NCI-H1694 treated with DMSO at 0.1 percent for 48 hours (cell line): Measurements from ENCODE around the gene C11orf52.
A peak's percentile ranks its signal among the peaks of the same experiment; 100 is the strongest.
"Not testable (repeated sequence)": the region's sequence is repeated elsewhere in the genome, so short reads cannot be mapped to it uniquely, and the experiment has no call there.

Experiments used
- DNase-seq: peaks from one replicate; lab custom pipeline; 2025; lab: John Stamatoyannopoulos, UW

Gene C11orf52, protein sequence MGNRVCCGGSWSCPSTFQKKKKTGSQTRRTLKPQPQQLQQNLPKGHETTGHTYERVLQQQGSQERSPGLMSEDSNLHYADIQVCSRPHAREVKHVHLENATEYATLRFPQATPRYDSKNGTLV

DNA sequence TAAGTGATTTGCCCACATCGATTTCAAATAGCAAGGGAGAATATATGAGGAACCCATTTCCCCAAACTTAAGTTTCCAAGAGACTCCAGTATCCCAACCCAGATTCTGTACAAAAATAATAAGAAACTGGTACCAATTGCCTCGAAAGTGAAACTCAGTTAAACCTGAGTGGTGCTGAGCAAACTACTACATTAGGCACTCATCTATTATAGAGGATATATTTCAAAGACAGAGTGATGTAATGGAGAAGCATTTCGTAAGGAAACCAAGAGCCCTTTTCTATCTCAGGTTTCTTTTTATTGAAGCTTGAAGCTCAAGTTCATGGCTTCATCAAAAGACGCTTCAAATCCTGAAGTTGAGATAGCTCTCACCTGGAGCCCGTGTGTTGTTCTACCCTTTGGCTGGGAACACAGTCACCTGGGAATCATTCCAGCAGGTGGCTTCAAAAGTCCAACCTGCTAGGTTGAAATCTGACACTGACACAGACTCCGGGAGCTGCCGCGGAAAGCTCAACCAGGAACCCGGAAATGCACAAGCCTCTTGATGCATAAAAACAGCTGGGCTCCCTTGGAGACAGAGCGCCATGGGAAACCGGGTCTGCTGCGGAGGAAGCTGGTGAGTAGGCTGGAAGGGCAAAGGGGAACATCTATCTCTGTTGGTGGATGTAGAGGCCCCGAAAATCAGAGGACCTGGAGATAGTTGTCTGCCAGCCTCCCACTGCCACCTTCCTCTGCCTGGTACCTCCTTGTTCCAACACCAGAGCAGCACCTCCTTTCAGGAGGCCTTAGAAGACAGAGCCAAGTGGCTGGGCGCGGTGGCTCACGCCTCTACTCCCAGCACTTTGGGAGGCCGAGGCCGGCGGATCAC lies at the start of gene C11orf52:
Gene C11orf52, plus strand, starts transcription at position 524 of the 867 bp plus-strand sequence. Its CDS starts 60 bp downstream, at position 584.
- no peak for DNase-seq

DNA sequence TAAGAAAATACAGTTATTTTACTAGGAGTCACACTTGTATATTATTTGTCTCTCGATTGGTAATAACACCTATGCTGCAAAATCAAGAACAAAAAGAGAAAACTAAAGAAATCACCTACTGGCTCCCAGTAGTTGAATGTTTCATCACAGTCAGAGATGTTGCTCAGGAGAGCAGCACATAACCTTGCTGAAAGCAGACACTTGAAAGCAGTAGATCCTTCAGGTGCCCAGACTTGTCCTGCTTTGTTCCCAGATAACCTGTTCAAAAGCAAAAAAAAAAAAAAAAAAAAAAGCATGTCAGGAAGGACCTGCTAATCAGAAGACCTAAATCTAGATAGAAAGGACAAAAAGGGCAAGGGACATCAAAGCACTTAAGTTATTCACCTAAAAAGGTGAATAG lies 48.6 kb upstream of the C11orf52 start:
- no peak for DNase-seq

DNA sequence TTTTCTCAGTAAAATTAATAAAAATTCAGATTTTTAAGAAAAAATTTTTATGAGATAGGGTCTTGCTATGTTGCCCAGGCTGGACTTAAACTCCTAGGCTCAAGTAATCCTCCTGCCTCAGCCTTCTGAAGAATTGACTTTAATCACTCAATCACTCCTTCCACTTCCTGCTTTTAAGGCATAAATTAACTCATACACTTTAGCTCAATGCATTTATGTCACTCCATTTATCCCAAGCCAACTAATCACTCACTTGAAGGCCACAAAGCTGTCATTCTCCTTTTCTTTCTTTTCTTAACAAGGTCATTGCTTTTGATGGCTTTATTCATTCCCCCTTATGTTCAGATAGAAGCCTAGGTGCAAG lies 48.2 kb upstream of the C11orf52 start:
- DNase-seq: no peak

DNA sequence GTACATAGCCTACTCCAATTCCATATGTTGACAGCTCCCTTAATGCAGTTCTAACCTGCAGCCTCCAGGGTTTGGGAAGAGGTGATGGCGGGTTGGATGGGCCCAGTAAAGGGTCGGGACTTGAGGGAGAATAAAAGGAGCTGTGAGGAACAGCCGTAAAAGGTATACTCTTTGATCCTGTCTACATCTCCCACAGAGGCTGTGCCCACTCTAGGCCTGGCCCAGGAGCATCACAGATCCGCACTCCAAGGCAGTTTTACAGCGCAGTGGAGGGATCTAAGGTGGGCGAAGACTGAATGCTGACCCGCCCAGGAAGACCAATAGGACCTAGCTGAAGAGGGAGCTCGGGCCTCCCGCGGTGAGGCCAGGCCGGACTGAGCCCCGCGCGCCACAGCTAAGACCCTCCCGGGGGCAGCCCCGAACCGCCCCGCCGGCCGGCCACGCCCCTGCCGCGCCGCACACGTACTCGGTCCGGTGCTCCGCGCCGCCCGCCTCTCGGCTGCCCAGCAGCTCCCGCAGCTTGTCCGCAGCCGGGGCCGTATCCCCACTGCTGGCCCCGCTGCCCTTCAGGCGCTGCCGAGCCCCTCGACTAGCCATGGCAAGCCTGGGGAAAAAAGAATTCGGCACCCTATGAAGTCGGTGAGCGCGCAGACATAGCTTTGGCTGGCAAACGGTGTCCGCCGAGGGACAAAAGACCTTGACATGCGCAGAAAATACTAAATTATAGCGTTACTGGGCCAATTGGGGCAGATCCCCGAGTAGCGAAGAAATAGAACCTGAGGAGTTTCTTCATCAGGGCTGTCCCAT lies 47.6 kb upstream of the C11orf52 start, which contains the start of gene ALG9:
Gene ALG9, minus strand, starts transcription at position 696 of the 807 bp plus-strand sequence. Its CDS starts 99 bp downstream, at position 597.
- peak; percentile 15 for DNase-seq

DNA sequence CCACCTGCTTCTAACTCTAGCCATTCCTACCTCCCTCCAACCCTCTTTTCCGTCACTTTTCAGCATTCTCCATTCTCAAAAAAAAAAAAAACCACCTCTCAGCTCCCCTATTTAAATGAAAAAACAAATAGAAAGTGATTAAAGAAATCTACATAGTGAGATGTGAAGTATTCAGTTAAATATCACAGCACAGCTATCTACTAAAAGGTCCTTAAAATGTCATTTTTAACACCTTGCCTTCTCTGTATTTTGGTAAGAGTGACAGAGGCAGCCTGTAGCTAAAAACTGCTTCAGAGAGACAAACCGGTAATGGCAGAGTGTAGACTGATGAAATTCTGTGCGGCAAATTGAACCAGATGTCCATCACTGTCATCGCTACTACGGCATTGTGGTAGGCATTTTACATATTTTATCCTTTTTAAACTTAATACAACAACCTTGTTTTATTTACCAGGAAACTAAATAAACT lies 47.0 kb upstream of the C11orf52 start:
- no peak for DNase-seq

DNA sequence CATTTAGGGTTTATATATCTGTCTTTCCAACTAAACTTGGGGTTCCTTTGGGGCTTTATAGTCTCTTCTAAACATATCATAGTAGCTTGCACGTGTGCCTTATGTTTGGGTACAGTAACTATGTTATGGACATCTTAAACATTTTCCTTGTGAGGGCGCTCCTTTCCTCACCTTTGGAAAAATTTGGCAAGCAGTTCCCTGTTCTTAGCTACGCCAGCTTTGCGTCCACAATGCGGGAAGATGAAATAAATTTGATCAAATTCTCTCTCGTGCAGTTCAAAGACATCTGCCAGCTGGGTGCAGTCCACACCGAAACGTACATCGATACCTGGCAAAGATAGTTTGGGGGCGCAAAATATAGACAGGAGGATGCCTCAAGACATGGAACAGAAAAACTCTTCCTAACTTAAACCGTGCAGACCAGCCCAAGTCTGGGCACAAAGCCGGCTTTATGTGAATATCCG lies 40.3 kb upstream of the C11orf52 start:
- DNase-seq: no peak

DNA sequence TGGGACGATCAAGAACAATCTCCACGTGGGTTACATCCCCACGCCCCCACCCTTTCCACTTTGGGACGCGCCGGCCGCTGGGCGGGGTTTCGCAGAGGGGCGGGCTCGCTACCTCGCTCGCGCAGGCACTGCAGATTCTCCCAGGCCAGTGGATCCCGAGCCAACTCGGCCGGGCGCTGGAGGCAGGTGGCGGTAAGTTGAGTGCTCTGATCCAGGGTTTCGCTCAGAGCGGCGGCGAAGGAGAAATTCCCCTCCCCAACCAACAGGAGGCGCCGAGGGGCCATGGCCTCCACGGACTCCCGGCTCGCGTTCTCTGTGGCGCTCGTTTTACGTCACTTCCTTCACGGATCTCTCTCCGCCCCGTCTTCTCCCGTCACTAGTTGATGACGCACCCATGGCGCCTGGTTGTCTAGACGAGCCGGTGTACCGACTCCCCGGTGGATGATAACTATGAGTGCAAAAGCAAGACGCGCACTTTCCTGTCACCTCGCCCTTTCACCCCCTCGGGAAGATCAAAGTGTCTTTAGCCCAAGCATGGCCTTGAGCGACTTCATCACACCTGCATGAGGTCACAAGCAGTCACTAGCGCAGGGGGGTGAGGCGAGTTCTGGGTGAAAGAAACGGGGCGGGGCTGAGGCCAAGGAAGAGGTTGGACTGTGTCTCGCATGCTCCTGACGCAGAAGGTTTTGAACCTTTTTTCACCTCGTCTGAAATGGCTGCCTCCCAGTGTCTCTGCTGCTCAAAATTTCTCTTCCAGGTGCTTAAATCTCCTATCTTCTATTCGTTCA lies 39.7 kb upstream of the C11orf52 start, which contains the start of the genes CFAP68 and FDXACB1:
Gene CFAP68, plus strand, starts transcription at position 693 of the 788 bp plus-strand sequence. Its CDS starts 20 bp downstream, at position 713.
Gene FDXACB1, minus strand, starts transcription at position 317 of the 788 bp plus-strand sequence. Its CDS starts 33 bp downstream, at position 284.
- peak; percentile 77 for DNase-seq

DNA sequence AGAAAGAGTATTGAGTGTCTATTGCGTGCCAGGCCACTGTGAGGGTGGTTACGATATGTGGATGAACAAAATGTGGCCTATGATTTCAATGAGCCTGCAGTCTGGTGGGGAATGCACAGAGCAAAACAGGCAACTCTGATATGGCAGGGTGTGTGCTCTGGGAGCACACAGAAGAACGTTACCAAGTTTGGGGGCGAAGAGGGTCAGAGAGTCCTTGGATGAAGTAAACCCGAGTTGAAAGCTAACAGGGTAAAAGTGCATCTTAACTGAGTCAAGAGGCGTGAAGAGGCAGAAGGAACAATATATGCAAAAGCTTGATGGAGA lies 39.1 kb upstream of the C11orf52 start:
- DNase-seq: no peak

DNA sequence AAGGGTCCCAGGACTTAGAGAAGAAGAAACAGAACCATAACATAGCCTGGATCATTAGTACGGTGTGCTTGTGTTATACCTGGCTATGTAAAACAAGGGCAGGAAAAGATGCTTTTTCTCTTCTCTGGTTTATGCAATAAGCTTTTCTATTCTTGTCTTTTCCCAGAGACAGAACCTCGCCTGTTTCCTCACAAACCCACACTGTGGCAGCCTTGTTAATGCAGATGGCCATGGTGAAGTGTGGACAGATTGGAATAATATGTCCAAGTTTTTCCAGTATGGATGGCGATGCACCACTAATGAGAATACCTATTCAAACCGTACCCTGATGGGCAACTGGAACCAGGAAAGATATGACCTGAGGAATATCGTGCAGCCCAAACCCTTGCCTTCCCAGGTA lies 36.5 kb upstream of the C11orf52 start:
- no peak for DNase-seq

DNA sequence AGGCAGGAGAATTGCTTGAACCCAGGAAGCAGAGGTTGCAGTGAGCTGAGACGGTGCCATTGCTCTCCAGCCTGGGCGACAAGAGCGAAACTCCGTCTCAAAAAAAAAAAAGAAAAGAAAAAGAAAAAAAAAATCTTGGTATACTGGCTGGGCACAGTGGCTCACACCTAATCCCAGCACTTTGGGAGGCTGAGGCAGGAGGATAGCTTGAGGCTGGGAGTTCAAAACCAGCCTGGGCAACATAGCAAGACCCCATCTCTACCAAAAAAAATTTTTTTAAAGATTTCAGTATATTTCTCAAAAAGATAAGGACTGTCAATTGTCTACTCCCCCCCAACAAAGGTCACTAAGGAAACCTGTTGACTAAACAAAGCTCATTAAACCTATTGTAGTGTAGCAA lies 33.7 kb upstream of the C11orf52 start:
- DNase-seq: not testable (repeated sequence)

DNA sequence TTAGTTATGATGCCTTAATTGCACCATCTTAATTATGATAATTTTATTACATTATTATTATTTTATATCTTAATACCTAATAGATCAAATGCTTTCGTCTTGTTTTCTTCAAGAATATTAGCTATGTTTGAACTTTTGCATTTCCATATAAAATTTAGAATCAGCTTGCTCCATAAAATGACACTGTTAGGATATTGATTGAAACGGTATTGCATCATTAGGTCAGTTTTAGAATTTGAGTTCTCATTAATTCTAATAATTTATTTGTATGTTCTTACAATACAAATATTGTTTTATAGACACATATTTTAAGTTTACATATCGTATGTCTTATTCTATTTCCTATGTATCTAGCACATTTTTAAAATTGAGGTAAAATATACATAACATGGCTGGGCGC lies 32.7 kb upstream of the C11orf52 start:
- DNase-seq: no peak

DNA sequence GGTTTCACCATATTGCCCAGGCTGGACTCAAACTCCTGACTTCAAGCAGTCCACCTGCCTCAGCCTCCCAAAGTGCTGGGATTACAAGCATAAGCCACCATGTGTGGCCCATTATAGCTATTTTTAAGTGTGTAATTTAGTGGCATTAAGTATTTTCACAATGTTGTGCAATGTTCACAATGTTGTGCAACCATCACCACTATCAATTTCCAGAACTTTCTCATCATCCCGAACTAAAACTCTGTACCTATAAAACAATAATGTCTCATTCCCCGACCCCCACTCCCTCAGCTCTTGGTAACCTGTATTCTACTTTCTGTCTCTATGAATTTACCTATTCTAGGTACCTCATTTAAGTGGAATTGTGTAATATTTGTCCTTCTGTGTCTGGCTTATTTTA lies 31.9 kb upstream of the C11orf52 start:
- DNase-seq: no peak

DNA sequence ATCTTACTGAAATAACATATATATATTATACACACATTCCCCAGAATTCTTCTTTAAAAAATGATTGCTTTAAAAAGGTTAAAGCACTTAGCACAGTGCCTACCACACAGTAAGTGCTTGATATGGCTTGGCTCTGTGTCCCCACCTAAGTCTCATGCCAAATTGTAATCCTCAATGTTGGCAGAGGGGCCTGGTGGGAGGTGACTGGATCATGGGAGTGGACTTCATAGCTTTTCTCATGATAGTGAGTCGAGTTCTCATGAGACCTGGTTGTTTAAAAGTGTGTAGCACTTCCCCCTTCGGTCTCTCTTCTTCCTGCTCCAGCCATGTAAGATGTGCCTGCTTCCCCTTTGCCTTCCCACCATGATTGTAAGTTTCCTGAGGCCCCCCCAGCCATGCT lies 13.3 kb upstream of the C11orf52 start:
- DNase-seq: no peak

DNA sequence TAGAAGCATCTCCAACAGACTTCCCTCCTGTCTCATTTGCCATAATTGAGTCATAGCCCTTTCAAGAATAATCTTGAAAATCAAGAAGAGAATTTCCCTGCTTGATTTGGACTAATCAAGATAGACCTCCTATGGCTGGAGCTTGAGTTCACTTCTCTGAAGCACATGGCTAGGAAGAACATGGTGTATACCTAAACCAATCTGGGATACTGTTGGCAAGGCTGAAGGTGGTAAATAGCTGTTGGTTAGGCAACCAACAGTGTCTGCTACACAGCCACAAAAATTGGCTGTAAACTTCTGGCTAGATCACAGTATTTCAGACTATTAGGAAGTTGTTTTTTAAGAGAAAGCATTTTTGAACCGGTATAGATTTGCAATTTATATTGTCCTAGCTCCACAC lies 12.0 kb upstream of the C11orf52 start:
- no peak for DNase-seq

DNA sequence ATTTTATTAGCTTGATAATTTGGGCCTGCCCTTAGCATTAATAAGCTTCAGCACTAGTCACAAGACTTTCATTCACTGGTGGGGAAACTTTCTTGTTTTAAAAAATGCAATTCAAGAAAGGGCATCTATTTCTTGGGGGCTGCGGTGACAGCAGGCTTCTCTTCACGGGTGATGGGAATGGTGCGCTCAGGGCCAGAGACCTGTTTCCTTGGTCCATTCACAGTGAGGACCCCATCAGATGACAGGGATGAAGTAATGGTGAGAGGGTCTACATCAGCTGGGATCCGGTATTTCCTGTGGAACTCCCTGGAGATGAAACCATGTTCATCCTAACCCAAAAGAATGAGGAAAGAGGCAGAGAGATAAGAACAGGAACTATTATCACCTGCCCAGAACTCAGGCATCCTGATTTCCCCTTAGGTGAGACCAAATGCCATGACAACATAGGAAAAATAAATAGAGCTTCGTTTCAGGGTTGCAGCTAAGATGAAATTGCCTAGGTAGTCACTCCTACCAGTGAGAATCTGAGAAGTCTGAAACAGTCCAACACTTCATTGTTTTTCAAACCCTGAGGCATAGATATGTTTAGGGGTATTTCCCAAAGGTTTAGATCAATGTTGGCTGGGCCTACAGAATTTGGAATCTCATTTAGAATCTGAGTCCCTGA lies 9.9 kb upstream of the C11orf52 start:
- no peak for DNase-seq

DNA sequence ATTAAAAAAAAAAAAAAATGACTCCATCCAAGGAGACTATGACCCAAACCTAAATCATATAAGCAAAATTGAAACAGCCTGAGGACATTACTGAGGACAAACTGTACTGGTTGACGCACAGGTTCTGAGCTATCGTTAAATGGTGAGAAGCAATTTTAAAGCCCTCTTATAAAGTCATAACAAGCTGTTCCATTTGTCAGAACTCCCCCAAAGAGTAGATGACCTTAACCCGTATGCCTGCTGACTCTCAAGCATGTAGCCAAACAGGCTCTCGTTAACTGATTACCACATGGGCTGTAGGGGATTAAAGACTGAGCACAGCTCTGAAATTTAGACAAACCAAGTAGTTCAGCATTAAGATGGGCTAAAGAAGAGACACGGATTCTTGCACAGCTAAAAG lies 9.3 kb upstream of the C11orf52 start:
- no peak for DNase-seq

DNA sequence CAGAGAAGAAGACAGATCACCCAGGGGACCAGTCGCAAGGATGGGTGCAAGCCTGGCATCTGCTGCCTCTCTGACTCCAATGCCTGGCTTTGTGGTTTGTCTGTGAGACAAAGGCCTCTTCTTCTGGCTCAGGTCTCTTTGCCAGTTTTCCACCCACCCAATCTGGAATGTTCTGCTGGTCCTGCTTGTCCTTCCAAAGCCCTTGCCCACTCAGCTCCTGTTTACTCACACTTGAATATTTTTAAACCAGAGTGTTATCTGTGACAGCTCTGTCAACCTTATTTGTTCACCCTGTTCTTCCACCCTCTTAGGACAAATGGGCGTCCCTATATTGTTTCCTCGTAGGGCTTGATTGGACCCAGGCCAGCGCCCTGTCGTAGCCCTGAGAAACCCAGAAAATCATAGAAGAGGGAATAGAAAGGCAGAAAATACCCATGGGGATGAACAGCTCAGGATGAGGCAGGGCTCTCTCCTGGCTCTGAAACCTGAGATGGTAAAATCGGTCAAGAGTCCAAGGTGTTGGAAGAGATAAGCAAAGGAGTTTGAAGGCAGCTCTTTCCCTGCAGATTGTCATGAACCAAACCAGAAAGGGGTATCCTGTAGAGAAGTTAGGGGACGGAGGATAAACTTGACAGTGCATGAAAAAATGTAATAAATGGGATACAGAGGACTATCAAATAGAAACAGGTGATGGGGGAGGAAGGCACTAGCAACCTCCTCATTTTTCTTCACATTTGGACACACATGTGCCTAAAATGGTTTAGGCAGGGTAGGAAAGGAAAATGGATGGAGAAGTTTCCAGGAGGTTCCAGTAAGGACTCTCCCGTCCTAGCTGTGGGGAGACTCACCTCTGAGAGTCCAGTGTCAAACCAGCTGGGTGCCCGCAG lies 7.8 kb upstream of the C11orf52 start:
- no peak for DNase-seq

DNA sequence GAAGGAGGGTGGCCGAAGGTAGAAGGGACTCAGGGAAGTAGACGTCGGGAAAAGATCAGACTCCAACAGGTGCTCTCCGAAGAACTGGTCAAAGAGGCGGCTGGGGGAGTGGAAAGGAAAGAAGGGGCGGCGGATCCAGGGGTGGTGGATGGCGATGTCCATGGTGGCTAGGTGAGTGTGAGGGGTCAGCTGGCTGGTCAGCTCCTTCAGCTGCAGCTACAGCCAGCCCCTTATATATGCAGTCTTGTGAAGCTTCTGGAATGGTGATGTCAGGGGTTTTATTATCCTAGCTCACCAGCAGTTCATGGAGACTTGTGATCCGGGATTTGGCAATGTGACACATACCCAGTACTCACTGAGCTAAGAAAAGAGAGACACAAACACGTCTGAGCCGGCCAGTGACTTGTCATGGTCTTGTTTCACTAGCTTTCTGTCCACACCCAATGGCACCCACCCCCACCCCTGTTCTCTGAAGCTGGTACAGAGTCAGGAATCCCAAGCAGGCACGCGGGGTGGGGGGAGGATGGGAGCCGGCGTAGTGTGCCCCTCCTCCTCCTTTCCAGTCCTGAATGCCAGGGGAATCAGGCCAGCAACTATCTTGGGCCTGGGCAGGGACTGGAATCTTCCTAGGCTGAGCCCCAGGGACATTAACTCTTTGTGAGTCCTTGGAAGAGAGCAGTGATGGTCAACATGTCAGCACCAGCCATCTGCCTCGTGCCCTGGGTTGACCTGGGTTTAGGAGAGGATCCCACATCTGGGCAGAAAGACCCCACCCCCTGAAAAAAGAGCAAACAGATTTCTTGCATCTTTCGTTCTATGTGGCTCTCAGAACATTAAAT lies 6.9 kb upstream of the C11orf52 start, which contains the start of gene CRYAB:
Gene CRYAB, minus strand, starts transcription at position 208 of the 839 bp plus-strand sequence. Its CDS starts 46 bp downstream, at position 162.
- no peak for DNase-seq

DNA sequence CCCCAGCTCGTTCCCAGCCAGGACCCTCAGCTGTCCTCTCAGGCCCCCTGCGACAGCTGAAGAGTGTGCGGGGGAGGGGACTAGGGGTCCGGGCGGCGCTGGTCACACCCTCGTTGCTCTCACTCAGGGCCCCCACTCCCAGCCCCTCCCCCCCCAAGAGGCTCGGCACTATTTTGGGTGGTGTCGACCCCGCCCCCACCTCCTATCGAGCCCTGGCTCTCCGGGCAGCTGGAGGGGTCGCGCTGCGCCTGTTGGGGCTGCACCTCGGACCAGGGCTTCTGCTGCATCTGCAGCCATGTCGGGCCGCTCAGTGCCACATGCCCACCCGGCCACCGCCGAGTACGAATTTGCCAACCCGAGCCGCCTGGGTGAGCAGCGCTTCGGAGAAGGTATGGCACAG lies 6.2 kb upstream of the C11orf52 start, which contains the start of gene HSPB2:
Gene HSPB2, plus strand, starts transcription at position 200 of the 400 bp plus-strand sequence. Its CDS starts 96 bp downstream, at position 296.
- no peak for DNase-seq
